SJCRH30 (cell line): ENCODE measurements around the gene LAP3. TPM values are rescaled to one million over a fixed set of nuclear protein-coding genes. Genes with fewer than 3 reads are reported as not detected.
"Not testable (repeated sequence)": the region's sequence is repeated elsewhere in the genome, so short reads cannot be mapped to it uniquely, and the experiment has no call there.

Experiments used
- DNase-seq, 2 experiments: peaks; one replicate each; pipeline ENCODE4 v3.0.0-alpha.2; 2015 to 2020
- H3K27ac ChIP-seq: fragments of 250-450 bp; sonication (Bioruptor Pico); 2 replicates; pipeline ENCODE4 v1.5.1; 2020; ENCODE audit warnings: mild to moderate bottlenecking, moderate library complexity
- H3K27me3 ChIP-seq: fragments of 250-450 bp; sonication (Bioruptor Pico); 2 replicates; pipeline ENCODE4 v1.5.1; 2020; ENCODE audit warnings: mild to moderate bottlenecking, moderate library complexity
- H3K36me3 ChIP-seq: fragments of 250-450 bp; sonication (Bioruptor Pico); 2 replicates; pipeline ENCODE4 v1.5.1; 2020; ENCODE audit warnings: mild to moderate bottlenecking, moderate library complexity
- H3K4me1 ChIP-seq: fragments of 250-450 bp; sonication (Bioruptor Pico); 2 replicates; pipeline ENCODE4 v1.5.1; 2020; ENCODE audit warnings: mild to moderate bottlenecking, moderate library complexity
- H3K4me3 ChIP-seq: fragments of 250-450 bp; sonication (Bioruptor Pico); 2 replicates; pipeline ENCODE4 v1.5.1; 2020; ENCODE audit warnings: mild to moderate bottlenecking, moderate library complexity
- H3K9me3 ChIP-seq: fragments of 250-450 bp; sonication (Bioruptor Pico); replicated peaks from 2 replicates; pipeline ENCODE4 v1.5.1; 2020; ENCODE audit warnings: mild to moderate bottlenecking, moderate library complexity
- total RNA-seq: library from RNA; depleted of rRNA; stranded (reverse); fragments of >200 nt; shearing (Covaris generic); gene quantifications from 2 replicates; pipeline ENCODE4 v1.2.3, GENCODE V29; 2014

The LAP3 gene
- total RNA-seq, 1 experiment from 2014 or later: 58.3 TPM

GRCh38 chr4:17554568-17554967 is 22.4 kb upstream of the LAP3 start:
- H3K36me3 ChIP-seq: no peaks in the 10 kb centered on the region
- no peaks in the 10 kb centered on the region for H3K4me1 ChIP-seq
- H3K9me3 ChIP-seq: no peaks in the 10 kb centered on the region
- no peaks in the 10 kb centered on the region for H3K27me3 ChIP-seq
- H3K27ac ChIP-seq: no peak overlapping the region
- no peak overlapping the region for H3K4me3 ChIP-seq
- no peak for DNase-seq

- no peak overlapping the region for H3K4me3 ChIP-seq
- no peaks in the 10 kb centered on the region for H3K27me3 ChIP-seq
- no peaks in the 10 kb centered on the region for H3K36me3 ChIP-seq
- no peak overlapping the region for H3K27ac ChIP-seq
- no peak for DNase-seq
- H3K4me1 ChIP-seq: peaks cover under 1% of the 10 kb centered on the region; the same call in 1 of the 2 replicates
- no peaks in the 10 kb centered on the region for H3K9me3 ChIP-seq
Measured at GRCh38 chr4:17556498-17556897, 20.5 kb upstream of the LAP3 start.

- peaks cover 3% of the 10 kb centered on the region; the same call in 1 of the 2 replicates for H3K4me1 ChIP-seq
- DNase-seq: peak in 1 of 2 experiments; percentile 29
- no peak overlapping the region for H3K27ac ChIP-seq
- no peaks in the 10 kb centered on the region for H3K9me3 ChIP-seq
- no peaks in the 10 kb centered on the region for H3K36me3 ChIP-seq
- no peak overlapping the region for H3K4me3 ChIP-seq
- H3K27me3 ChIP-seq: no peaks in the 10 kb centered on the region
Measured at GRCh38 chr4:17557880-17558279, 19.1 kb upstream of the LAP3 start.

GRCh38 chr4:17558941-17559708 is 17.9 kb upstream of the LAP3 start:
- DNase-seq: no peak
- Histone ChIP-seq H3K4me3 (no peak overlapping the region), H3K4me1 (peaks cover 3% of the 10 kb centered on the region; the same call in 1 of the 2 replicates), H3K9me3 (no peaks in the 10 kb centered on the region), H3K36me3 (no peaks in the 10 kb centered on the region), H3K27ac (no peak overlapping the region), H3K27me3 (no peaks in the 10 kb centered on the region)

GRCh38 chr4:17559709-17560048 is 17.3 kb upstream of the LAP3 start:
- peaks cover 3% of the 10 kb centered on the region; the same call in 1 of the 2 replicates for H3K4me1 ChIP-seq
- no peak overlapping the region for H3K4me3 ChIP-seq
- H3K36me3 ChIP-seq: no peaks in the 10 kb centered on the region
- H3K27ac ChIP-seq: no peak overlapping the region
- no peaks in the 10 kb centered on the region for H3K27me3 ChIP-seq
- no peaks in the 10 kb centered on the region for H3K9me3 ChIP-seq
- no peak for DNase-seq

GRCh38 chr4:17560065-17560673 is 16.8 kb upstream of the LAP3 start:
- Histone ChIP-seq H3K4me3 (no peak overlapping the region), H3K4me1 (peaks cover 3% of the 10 kb centered on the region; the same call in 1 of the 2 replicates), H3K27me3 (no peaks in the 10 kb centered on the region)

GRCh38 chr4:17561195-17561909 is 15.6 kb upstream of the LAP3 start:
- DNase-seq: peak; percentile 36 to 55
- Histone ChIP-seq H3K4me3 (no peak overlapping the region), H3K4me1 (peaks cover 3% of the 10 kb centered on the region; the same call in 1 of the 2 replicates), H3K36me3 (no peaks in the 10 kb centered on the region), H3K27me3 (no peaks in the 10 kb centered on the region), H3K9me3 (no peaks in the 10 kb centered on the region), H3K27ac (no peak overlapping the region)

More at GRCh38 chr4:17560065-17560673, 16.8 kb upstream of the LAP3 start:
- H3K27ac ChIP-seq: no peak overlapping the region
- no peak for DNase-seq
- no peaks in the 10 kb centered on the region for H3K36me3 ChIP-seq
- H3K9me3 ChIP-seq: no peaks in the 10 kb centered on the region

GRCh38 chr4:17562157-17562556 is 14.8 kb upstream of the LAP3 start:
- Histone ChIP-seq H3K36me3 (no peaks in the 10 kb centered on the region), H3K27me3 (no peaks in the 10 kb centered on the region), H3K27ac (no peak overlapping the region), H3K9me3 (no peaks in the 10 kb centered on the region), H3K4me1 (peaks cover 3% of the 10 kb centered on the region; the same call in 1 of the 2 replicates), H3K4me3 (no peak overlapping the region)
- DNase-seq: peak in 1 of 2 experiments; percentile 28

GRCh38 chr4:17565846-17566245 is 11.2 kb upstream of the LAP3 start:
- H3K4me3 ChIP-seq: no peak overlapping the region
- H3K36me3 ChIP-seq: no peaks in the 10 kb centered on the region
- H3K27me3 ChIP-seq: no peaks in the 10 kb centered on the region
- no peak overlapping the region for H3K27ac ChIP-seq
- no peak for DNase-seq
- H3K9me3 ChIP-seq: no peaks in the 10 kb centered on the region
- peaks cover 3% of the 10 kb centered on the region; the same call in 1 of the 2 replicates for H3K4me1 ChIP-seq

GRCh38 chr4:17567271-17567670 is 9.7 kb upstream of the LAP3 start:
- H3K27me3 ChIP-seq: no peaks in the 10 kb centered on the region
- no peak overlapping the region for H3K4me3 ChIP-seq
- H3K36me3 ChIP-seq: no peaks in the 10 kb centered on the region
- DNase-seq: no peak
- H3K4me1 ChIP-seq: no peaks in the 10 kb centered on the region
- no peak overlapping the region for H3K27ac ChIP-seq
- H3K9me3 ChIP-seq: no peaks in the 10 kb centered on the region

GRCh38 chr4:17574206-17574605 is 2.8 kb upstream of the LAP3 start:
- no peak for DNase-seq
- Histone ChIP-seq H3K36me3 (no peaks in the 10 kb centered on the region), H3K4me3 (no peak overlapping the region), H3K27ac (no peak overlapping the region), H3K4me1 (no peaks in the 10 kb centered on the region), H3K27me3 (no peaks in the 10 kb centered on the region), H3K9me3 (no peaks in the 10 kb centered on the region)

- H3K36me3 ChIP-seq, H3K27me3 ChIP-seq, H3K27ac ChIP-seq, H3K9me3 ChIP-seq, H3K4me3 ChIP-seq, DNase-seq, H3K4me1 ChIP-seq: not testable (repeated sequence)
Measured at GRCh38 chr4:17575177-17575576, 1.8 kb upstream of the LAP3 start.

GRCh38 chr4:17577665-17578481 is 875 bp downstream of the LAP3 start:
- H3K9me3 ChIP-seq: no peaks in the 10 kb centered on the region
- peaks cover 7% of the 10 kb centered on the region for H3K36me3 ChIP-seq
- H3K4me3 ChIP-seq: peak overlapping the region; percentile 60
- H3K27me3 ChIP-seq: no peaks in the 10 kb centered on the region
- H3K4me1 ChIP-seq: no peaks in the 10 kb centered on the region
- peak overlapping the region; percentile 18; the same call in 1 of the 2 replicates for H3K27ac ChIP-seq
- peak in 1 of 2 experiments; percentile 22 for DNase-seq

- no peak for DNase-seq
- Histone ChIP-seq H3K9me3 (no peaks in the 10 kb centered on the region), H3K4me1 (no peaks in the 10 kb centered on the region), H3K27me3 (no peaks in the 10 kb centered on the region), H3K36me3 (peaks cover 13% of the 10 kb centered on the region), H3K27ac (no peak overlapping the region), H3K4me3 (peak overlapping the region; percentile 60; the same call in 1 of the 2 replicates)
Measured at GRCh38 chr4:17578482-17578891, 1.5 kb downstream of the LAP3 start.
